ENCODE measurements around the gene SEMA4C.

- TF ChIP-seq POLR2AphosphoS5 (IDR thresholded peaks at IDR 0.05; ENCODE audit: borderline replicate concordance, low read depth, low read length) (no peak), EZH2 (IDR thresholded peaks at IDR 0.05) (no peak)
These were observed 12.3 kb upstream of the SEMA4C start for GRCh38 chr2:96882230-96882629.

Data from SK-N-MC (cell line).